GM21381 (cell line): Measurements from ENCODE around the gene VWA7.
"Not testable (repeated sequence)": the region's sequence is repeated elsewhere in the genome, so short reads cannot be mapped to it uniquely, and the experiment has no call there.

Experiments
- ATAC-seq: cut with Tn5 transposase; IDR thresholded peaks from one replicate; pipeline ENCODE4 v1.9.1; 2021; ENCODE audit warnings: mild to moderate bottlenecking, moderate library complexity; ENCODE audit not compliant: unreplicated experiment

Gene VWA7, protein sequence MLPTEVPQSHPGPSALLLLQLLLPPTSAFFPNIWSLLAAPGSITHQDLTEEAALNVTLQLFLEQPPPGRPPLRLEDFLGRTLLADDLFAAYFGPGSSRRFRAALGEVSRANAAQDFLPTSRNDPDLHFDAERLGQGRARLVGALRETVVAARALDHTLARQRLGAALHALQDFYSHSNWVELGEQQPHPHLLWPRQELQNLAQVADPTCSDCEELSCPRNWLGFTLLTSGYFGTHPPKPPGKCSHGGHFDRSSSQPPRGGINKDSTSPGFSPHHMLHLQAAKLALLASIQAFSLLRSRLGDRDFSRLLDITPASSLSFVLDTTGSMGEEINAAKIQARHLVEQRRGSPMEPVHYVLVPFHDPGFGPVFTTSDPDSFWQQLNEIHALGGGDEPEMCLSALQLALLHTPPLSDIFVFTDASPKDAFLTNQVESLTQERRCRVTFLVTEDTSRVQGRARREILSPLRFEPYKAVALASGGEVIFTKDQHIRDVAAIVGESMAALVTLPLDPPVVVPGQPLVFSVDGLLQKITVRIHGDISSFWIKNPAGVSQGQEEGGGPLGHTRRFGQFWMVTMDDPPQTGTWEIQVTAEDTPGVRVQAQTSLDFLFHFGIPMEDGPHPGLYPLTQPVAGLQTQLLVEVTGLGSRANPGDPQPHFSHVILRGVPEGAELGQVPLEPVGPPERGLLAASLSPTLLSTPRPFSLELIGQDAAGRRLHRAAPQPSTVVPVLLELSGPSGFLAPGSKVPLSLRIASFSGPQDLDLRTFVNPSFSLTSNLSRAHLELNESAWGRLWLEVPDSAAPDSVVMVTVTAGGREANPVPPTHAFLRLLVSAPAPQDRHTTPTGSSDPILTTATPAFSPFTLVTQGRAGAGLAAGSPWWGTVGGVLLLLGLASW

DNA sequence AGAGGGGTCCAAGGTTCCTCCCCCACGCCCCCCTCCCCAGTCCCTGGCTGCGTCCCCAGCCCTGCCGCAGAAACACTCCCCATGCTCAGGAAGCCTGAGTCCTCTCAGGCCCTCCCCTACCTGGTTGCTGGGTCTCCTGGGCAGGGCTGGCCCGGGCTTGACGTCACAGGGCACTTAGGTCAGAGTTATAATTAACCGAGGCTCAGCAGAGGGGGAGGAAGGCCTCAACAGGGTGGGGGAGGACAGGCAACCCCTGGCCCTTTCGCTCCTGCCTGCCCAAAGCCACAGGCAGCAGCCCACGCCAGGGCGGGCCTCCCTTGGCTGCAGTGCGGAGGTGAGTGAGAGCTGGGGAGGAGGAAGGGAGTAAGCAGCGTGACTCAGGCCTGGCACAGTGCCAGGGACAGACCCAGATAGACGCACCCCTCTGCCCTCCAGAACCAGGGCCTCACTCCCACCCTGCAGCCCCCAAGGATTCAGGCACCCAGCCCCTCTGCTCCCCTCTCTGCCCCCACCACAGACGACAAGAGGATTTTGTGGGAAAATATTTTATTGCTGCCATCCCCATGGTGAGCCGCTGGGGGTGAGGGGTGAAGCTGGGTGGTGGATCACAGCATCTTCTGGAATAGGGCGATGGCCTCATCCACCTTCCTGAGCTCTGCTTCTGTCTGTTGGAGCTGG is at the start of gene VWA7:
VWA7 (minus strand) TSS at position 340 of the 678 bp plus-strand sequence. CDS start 549 bp downstream, outside the sequence.
- ATAC-seq, result no peak

DNA sequence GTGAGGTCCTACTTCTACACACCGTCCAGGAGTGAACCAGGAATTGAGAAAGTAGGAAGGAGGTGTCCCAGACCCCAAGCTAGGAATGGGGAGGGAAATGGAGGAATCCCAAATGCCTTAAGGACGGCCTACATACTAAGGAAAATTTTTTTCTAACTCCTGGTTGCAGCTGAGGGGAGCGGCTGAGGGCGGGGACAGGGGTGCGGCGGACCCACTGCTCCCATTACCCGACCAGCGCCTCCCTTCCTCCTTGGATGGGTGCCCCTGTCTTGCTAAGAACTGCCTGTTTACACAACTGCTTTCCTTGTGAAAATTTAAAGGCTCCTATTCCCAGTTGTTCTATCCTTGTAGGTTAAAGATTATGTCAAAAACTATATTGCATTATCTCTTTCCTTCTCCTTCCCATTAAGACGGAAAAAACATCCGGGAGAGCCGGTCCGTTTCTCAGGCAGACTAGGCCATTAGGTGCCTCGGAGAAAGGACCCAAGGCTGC is 49.7 kb upstream of the VWA7 start:
- peak; percentile 7 for ATAC-seq

DNA sequence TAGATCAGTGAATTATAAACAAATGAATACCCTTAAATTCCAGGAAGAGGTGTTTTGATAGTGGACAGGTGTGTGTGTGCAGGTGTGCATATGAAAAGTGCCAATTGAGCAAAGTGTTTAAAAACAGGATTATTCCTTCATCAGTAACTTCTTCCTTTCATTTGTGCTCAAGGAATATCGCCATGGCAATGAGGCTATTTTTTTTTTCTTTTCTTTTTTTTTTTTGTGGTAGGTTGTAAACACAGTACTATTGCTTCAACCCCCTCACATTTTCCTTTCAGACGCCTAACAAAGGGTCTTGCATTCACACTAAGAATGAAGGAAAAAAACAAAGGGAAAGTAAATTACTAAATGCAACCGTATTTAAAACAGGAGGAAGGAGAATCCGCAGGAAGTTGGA is 48.4 kb upstream of the VWA7 start:
- ATAC-seq, result no peak

DNA sequence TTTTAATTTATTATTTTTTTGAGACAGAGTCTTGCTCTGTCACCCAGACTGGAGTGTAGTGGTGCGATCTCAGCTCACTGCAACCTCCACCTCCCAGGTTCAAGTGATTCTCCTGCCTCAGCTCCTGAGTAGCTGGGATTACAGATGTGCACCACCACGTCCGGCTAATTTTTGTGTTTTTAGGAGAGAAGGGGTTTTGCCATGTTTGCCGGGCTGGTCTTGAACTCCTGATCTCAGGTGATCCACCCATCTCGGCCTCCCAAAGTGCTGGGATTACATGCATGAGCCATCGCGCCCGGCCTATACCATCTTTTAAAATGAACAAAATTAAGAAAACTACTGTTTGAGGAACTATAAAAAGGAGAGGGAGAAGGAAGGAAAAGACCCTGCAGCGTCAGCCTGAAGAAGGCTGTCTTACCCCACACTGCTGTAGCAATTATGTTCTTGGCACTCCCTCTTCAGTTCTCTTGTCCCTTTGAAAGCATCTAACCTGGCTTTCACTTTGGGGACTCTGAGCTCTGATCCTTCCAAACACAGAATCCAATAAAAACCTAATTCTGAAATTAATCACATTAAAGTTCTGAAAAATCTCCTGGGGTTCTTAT is 46.6 kb upstream of the VWA7 start:
- not testable (repeated sequence) for ATAC-seq

DNA sequence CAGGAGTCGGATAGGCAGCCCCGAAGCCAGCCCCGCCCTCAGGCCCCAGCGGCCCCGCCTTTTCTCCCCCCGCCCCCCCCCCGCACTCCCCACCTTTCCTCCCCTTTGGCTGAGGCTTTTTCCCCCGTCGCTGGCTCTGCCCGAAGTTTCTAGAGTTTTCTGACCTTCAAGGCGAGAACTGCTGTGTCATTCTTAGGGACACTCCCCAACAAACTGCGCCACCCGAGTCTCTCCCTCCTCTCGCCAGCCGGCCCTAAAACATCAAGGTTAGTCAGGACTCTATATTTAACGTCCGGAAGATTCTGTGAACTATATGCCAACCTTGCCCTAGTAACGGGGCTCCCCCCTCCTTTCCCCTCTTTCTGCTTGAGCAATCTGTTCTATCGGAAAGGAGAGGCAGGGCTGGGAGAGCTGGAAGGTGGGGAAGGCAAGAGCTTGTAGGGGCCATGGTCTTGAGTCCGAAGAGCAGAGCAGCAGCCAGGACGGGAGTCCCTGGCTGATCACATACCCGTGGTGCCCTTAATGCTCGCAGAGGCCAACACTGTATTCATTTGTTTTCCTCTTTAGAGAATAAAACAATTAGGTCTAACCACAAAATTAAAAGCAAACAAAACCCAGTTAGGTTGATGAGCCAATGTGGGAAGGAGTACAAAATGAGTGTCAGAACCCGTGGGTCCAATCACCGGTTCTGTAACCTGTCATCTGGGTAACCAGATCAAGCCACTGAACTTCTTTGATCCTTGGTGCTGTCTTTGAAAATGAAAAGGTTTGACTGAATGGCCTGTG is 45.1 kb upstream of the VWA7 start:
- no peak for ATAC-seq

DNA sequence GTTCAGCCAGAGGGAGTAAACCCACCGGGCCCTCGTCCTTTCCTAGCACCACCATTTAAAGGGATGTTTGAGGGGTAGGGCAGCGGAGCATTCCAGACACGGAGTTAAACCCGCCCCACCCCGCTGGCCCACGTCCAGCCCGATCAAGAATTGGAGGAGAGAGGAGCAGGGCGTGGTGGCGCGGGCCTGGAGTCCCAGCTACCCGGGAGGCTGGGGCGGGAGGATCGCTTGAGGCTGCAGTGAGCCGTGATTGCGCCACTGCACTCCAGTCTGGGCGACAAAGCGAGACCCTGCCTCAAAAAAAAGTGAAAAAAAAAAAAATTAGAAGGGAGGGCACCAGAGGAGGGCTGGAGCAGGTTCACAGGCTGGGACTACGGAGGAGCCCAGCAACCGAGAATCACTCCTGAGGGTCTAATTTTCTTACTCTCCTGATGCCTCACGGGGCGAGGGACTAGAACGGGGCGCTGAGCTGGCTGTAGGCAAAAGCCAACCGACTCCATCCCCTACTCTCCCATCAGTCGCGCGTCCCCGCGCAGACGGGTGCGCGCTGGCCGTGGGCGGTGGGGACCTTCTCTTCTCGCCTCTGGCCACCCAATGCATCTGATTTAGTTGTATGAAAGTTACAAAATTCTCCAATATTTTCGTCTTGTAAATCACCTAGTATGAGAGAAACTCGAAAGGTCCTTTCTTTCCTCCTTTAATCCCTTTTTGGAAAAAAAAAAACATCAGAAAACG is 44.3 kb upstream of the VWA7 start:
- no peak for ATAC-seq

DNA sequence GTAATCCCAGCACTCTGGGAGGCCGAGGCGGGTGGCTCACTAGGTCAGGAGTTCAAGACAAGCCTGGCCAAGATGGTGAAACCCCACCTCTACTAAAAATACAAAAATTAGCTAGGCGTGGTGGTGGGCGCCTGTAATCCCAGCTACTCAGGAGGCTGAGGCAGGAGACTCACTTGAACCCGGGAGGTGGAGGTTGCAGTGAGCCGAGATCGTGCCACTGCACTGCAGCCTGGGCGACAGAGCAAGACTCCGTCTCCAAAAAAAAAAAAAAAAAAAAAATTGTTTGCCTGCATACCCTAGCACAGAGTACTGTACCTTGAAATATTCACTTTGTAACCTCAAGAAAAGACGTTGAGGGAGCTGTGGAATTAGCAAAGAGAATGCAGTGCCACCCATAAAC is 43.3 kb upstream of the VWA7 start:
- ATAC-seq, result not testable (repeated sequence)

DNA sequence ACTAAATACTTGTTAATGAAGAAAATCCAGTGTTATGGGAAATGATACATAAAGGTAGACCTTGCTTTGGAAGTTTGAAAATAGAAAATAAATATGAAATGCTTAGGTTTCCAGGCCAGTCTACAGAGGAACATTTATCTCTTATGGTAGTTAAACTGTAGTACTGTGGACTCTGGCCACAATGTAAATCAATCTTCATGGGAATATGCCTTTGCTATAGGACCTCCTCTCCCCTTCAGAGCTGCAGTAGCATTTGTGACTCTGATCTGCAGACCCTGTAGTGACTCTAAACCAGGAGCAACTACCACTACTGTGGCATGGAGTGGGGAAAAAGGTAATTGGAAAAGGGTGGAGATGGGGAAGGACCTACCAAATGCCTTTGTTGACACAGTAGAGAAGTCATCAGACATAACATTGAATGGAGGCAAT is 42.8 kb upstream of the VWA7 start:
- no peak for ATAC-seq

DNA sequence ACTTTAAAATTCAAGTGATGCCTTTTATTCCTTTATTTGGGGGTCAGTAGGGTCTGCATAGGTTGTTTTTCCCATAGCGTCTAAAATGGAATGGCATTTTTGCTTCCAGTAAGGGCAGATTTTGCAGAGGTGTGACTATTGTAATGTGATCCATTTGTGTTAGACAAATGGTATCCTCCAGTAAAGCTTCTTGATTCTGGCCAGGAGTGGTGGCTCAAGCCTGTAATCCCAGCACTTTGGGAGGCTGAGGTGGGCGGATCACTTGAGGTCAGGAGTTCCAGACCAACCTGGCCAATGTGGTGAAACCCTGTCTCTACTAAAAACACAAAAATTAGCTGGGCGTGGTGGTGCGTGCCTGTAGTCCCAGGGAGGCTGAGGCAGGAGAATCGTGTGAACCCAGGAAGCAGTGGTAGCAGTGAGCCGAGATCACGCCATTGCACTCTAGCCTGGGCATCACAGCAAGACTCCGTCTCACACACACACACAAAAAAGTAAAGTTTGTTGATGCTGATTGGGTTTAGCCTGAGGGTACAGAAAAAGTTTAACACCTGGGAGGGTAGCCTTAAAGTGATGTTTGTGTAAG is 40.9 kb upstream of the VWA7 start:
- ATAC-seq, result not testable (repeated sequence)

DNA sequence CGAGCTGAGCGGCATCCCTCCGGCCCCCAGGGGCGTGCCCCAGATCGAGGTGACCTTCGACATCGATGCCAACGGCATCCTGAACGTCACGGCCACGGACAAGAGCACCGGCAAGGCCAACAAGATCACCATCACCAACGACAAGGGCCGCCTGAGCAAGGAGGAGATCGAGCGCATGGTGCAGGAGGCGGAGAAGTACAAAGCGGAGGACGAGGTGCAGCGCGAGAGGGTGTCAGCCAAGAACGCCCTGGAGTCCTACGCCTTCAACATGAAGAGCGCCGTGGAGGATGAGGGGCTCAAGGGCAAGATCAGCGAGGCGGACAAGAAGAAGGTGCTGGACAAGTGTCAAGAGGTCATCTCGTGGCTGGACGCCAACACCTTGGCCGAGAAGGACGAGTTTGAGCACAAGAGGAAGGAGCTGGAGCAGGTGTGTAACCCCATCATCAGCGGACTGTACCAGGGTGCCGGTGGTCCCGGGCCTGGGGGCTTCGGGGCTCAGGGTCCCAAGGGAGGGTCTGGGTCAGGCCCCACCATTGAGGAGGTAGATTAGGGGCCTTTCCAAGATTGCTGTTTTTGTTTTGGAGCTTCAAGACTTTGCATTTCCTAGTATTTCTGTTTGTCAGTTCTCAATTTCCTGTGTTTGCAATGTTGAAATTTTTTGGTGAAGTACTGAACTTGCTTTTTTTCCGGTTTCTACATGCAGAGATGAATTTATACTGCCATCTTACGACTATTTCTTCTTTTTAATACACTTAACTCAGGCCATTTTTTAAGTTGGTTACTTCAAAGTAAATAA is 40.2 kb upstream of the VWA7 start:
- not testable (repeated sequence) for ATAC-seq

DNA sequence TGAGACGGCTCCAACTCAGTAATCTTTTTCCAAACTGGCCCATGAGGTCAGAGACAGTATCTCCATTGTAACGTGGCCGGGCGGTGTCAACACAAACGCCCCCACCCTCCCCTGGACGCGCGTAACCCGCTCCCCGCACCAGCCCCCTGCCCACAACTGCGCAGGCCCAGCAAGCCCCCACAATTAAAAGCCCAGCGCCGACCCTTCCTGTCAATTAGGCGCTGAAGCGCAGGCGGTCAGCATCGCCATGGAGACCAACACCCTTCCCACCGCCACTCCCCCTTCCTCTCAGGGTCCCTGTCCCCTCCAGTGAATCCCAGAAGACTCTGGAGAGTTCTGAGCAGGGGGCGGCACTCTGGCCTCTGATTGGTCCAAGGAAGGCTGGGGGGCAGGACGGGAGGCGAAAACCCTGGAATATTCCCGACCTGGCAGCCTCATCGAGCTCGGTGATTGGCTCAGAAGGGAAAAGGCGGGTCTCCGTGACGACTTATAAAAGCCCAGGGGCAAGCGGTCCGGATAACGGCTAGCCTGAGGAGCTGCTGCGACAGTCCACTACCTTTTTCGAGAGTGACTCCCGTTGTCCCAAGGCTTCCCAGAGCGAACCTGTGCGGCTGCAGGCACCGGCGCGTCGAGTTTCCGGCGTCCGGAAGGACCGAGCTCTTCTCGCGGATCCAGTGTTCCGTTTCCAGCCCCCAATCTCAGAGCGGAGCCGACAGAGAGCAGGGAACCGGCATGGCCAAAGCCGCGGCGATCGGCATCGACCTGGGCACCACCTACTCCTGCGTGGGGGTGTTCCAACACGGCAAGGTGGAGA is 38.1 kb upstream of the VWA7 start, which contains the start of the genes HSPA1A and HSPA1L:
HSPA1A (plus strand) TSS at position 519 of the 814 bp plus-strand sequence; CDS start at position 733, 214 bp downstream.
HSPA1L (minus strand) TSS at position 259 of the 814 bp plus-strand sequence. CDS start 3,311 bp downstream, outside the sequence.
- ATAC-seq, result no peak

DNA sequence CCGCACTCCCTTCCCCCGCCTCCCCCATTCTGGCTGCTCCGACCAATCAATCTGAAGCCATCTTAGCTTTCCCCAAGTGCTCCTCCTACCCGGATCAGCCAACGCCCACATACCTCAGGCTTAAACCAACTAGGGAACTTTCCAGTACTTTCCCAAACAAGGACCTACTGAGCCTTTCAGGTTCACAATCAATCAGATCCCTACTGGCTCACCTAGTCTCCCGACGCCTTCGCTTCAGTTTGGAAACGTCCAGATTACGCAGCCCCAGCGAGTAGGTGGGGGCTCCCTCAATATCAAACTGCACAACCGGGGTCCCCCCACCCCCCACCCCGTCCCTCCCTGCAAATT is 37.5 kb upstream of the VWA7 start:
- no peak for ATAC-seq

DNA sequence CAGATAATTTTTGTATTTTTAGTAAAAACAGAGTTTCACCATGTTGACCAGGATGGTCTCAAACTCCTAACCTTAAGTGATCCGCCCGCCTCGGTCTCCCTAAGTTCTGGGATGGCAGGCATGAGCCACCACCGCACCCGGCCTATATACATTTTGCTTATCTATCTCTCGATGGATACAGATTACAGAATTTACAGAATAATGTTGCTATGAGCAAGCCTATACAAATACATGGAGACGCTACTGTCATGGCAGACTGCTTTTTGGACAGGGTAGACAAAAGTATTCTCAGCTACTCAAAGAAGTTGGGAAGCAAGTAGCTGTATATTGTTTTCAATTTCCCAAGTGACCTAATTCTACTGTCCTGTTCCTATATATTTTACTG is 36.3 kb upstream of the VWA7 start:
- no peak for ATAC-seq

DNA sequence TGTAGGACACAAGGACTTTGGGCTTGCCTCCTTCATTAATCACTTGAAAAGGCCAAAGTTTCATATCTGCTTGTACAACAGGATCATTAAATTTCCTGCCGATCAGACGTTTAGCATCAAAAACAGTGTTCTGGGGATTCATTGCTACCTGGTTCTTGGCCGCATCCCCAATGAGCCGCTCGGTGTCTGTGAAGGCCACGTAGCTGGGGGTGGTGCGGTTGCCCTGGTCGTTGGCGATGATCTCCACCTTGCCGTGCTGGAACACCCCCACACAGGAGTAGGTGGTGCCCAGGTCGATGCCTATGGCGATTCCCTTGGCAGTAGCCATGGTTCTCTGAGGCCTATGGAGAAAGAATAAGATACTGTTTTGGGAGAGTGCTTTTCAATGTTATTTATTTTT is 34.5 kb upstream of the VWA7 start:
- no peak for ATAC-seq

DNA sequence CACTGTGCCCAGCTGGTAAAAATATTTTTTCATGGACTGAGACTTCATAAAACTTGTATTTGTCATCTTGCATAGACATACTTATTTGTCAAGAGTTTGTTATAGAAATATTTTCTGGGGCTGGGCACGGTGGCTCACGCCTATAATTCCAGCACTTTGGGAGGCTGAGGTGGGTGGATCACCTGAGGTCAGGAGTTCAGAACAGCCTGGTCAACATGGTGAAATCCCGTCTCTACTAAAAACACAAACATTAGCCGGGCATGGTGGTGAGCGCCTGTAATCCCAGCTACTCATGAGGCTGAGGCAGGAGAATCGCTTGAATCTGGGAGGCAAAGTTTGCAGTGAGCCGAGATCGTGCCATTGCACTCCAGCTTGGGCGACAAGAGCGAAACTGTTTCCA is 31.5 kb upstream of the VWA7 start:
- ATAC-seq, result not testable (repeated sequence)

DNA sequence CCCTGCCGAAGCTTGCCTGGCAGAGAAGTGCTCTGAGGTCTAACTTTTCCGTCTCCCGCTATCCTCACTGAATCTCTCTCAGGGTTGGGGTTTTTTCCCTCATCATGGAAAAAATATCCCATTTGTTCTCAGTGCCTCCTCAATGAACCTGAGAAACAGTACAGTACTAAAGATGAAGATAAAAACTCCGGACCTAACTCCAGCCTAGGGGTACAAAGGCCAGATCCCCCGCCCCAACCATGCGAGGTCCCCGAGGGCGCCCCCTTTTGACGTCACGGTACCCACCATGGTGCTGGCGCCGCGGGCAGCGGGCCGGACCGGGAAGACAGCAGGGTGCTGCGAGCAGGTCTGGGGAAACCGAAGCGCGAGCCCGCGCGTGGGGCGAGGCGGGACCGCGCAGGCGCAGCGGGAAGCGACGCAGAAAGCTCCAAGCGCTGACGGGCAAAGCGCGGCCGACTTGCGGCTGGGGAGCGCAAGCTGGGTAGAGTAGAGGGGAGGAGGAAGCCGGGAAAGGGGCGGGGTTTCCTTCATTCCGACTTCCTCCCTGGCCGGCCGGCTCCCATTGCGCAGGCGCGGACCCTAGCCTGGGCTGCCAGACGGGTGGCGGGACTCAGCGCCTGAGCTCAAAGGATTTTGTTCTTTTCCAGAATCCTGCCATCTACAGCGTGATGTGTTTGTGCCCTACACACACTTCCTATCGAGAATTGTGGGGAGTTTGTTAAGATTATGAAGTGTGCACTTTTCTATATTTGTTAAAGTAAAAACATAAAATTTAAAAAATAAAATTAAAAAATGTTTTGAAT is 29.5 kb upstream of the VWA7 start, which contains the start of gene LSM2:
LSM2 (minus strand) TSS at position 497 of the 803 bp plus-strand sequence; CDS start at position 288, 209 bp downstream.
- peak; percentile 82 for ATAC-seq
